Thyroid gland (tissue), 4 donors: ENCODE data around the gene TRIM45. TPM values are rescaled to one million over a fixed set of nuclear protein-coding genes. Genes with fewer than 3 reads are reported as not detected.

Source experiments
- DNase-seq, 2 donors: peaks; one replicate each; pipeline ENCODE4 v3.0.0-alpha.2; 2019
- H3K27ac ChIP-seq, 3 donors: fragments of 200-600 bp; sonication (generic); 1 replicate in 2 of 3; 2 replicates in 1 of 3; pipeline ENCODE4 v1.5.1; 2016 to 2019; ENCODE audit warnings: mild to moderate bottlenecking in 1 of 3, moderate library complexity in 1 of 3
- H3K27me3 ChIP-seq: fragments of 200-600 bp; sonication (generic); one replicate; pipeline ENCODE4 v1.5.1; 2019
- H3K36me3 ChIP-seq, 2 donors: fragments of 200-600 bp; sonication (generic); one replicate each; pipeline ENCODE4 v1.5.1; 2016 to 2019
- H3K4me1 ChIP-seq, 2 donors: fragments of 200-600 bp; sonication (generic); one replicate each; pipeline ENCODE4 v1.5.1; 2017 to 2019
- H3K4me3 ChIP-seq, 3 donors: fragments of 200-600 bp; sonication (generic); replicated peaks in 1 of 3; 1 replicate in 2 of 3; 2 replicates in 1 of 3; pipeline ENCODE4 v1.5.1; 2016; ENCODE audit warnings: mild to moderate bottlenecking in 1 of 3
- H3K9me3 ChIP-seq: fragments of 200-600 bp; sonication (generic); one replicate; pipeline ENCODE4 v1.5.1; 2017
- CTCF ChIP-seq, 6 experiments: fragments of 200-600 bp in 3 of 6; fragments of 450-650 bp in 3 of 6; sonication (generic) in 3 of 6; IDR thresholded peaks; one replicate each; pipeline ENCODE4 v1.5.1; 2016 to 2019; ENCODE audit warnings: antibody characterized with exemption in 6 of 6, mild to moderate bottlenecking in 2 of 6, inconsistent platforms in 1 of 6, moderate library complexity in 1 of 6
- POLR2A ChIP-seq, 2 donors: fragments of 450-650 bp; IDR thresholded peaks; one replicate each; pipeline ENCODE4 v1.6.1; 2017; ENCODE audit warnings: antibody characterized with exemption in 2 of 2, mild to moderate bottlenecking in 2 of 2, moderate library complexity in 1 of 2
- WGBS, 2 donors: methylation state at CpG; one replicate each; pipeline ENCODE4 v1.1.5; 2017; 5-methylcytosine and 5-hydroxymethylcytosine counted together
- intact Hi-C: fragments of 100-400 bp; cut with DNase I; formaldehyde crosslinking; loops from one replicate; pipeline ENCODE4 v1.15.1; 2023
- total RNA-seq, 4 donors: library from RNA; depleted of rRNA; stranded (reverse); fragments of >200 nt; gene quantifications; one replicate each; pipeline ENCODE4 v1.2.3, GENCODE V29; 2016

The TRIM45 gene
- 1 to 10 TPM; 5.1 to 7.3 (median 6.3) TPM for total RNA-seq

DNA sequence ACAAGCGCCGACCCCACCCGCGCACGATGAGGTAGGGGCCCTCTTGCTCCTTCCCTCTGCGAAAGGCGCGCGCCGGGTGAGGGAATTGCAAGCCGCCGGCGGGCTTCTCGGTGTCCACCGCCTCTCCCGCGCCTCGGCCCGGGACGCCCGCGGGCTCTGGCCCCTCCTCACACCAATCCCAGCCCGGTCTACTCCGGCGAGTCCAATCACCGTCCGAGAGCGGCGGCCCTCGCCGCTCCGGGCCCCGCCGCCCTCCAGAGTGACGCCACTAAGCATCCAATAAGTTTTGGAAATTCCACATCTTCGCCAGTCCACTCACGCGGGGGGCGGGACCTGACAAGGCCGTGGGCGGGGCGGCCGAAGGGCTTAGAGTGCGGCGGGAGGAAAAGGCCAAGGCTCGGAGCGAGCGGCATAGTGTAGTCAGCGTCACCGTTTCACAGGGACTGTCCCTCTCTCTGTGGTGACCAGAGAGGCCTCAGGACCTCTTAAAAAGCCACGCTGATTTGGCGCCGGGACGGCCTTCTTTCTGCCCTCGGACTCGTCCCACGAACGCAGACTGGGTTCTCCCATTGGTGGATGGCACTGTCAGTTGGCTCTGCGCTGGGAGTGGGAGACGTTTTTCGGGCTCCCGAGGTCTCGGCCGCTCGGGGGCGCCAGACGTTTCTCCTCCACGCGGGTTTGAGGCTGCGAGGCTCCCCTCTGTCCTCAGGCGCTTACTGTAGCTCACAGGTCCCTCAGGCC, at the start of gene TRIM45:
Gene TRIM45 (minus strand): TSS at position 161 of the 741 bp plus-strand sequence. CDS start 548 bp downstream, outside the sequence.
- Histone ChIP-seq H3K27ac (peak within 1 kb of the TSS; percentile 84 to 94 (median 87)), H3K36me3 (no peaks in the 10 kb centered on the region), H3K27me3 (no peaks in the 10 kb centered on the region), H3K9me3 (no peaks in the 10 kb centered on the region), H3K4me1 (peaks cover 9 to 11% of the 10 kb centered on the region in 2 donors), H3K4me3 (peak within 1 kb of the TSS; percentile 18 to 80 (median 59))
- intact Hi-C loops, result loop anchor here (5.0 to 10.0 kb wide), 2 partner anchors 54 to 163 kb away; no protein-coding TSS in a partner anchor
- TF ChIP-seq CTCF (IDR thresholded peaks at IDR 0.05) (peak; percentile 38 to 82 (median 70)), POLR2A (IDR thresholded peaks at IDR 0.05) (peak in 1 of 2 donors; percentile 73)
- WGBS, 2 donors, result 1% methylated on average over 33 to 47 of the region's 71 CpGs
- DNase-seq, result peak; percentile 98

DNA sequence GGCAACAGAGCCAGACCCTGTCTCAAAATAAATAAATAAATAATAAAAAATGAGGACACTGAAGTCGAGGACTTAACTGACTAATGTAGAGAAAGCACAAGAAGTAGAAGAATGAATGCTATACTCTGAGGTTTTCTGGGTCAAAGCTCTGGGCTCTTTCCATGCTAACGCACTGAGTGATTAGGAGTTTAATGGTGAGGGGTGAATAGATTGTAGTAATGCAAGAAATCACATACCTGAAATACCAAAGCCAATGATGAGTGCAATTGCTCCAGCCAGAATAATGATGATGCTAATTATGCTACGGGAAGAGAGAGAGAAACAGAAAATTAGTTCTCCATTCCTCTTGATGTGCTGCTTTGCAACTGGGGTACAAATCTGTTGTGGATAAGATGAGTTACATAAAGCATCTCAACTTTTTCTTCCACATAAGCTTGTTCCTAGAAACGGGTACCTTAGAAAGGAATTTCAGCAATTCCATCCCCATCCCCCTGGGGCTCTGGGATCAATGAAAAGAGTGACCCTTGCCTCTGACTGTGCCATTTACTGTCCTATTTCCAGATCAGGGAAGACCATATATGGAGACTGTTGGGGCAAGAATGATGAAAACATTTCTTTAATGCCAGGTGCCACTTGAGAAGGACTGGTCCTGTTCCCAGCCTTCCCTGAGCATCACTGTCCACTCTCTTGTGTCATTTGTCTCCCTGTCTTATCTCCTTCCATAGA, 48.5 kb upstream of the TRIM45 start:
- no peak overlapping the region for H3K4me3 ChIP-seq
- TF ChIP-seq POLR2A (IDR thresholded peaks at IDR 0.05) (no peak), CTCF (IDR thresholded peaks at IDR 0.05) (no peak)
- no peaks in the 10 kb centered on the region for H3K9me3 ChIP-seq
- no peaks in the 10 kb centered on the region for H3K4me1 ChIP-seq
- H3K27me3 ChIP-seq, result no peaks in the 10 kb centered on the region
- no peak overlapping the region for H3K27ac ChIP-seq
- DNase-seq, result no peak
- WGBS, 2 donors, result 68 to 77% methylated on average over 4 of the region's 4 CpGs
- intact Hi-C loops, result no loop called here
- H3K36me3 ChIP-seq, result no peaks in the 10 kb centered on the region

- Histone ChIP-seq H3K4me3 (no peak overlapping the region), H3K4me1 (no peaks in the 10 kb centered on the region), H3K27ac (no peak overlapping the region), H3K36me3 (no peaks in the 10 kb centered on the region), H3K27me3 (no peaks in the 10 kb centered on the region), H3K9me3 (no peaks in the 10 kb centered on the region)
- DNase-seq, result no peak
- intact Hi-C loops, result no loop called here
- TF ChIP-seq CTCF (IDR thresholded peaks at IDR 0.05) (no peak), POLR2A (IDR thresholded peaks at IDR 0.05) (no peak)
Measured at GRCh38 chr1:117167402-117167801, 45.9 kb upstream of the TRIM45 start.

DNA sequence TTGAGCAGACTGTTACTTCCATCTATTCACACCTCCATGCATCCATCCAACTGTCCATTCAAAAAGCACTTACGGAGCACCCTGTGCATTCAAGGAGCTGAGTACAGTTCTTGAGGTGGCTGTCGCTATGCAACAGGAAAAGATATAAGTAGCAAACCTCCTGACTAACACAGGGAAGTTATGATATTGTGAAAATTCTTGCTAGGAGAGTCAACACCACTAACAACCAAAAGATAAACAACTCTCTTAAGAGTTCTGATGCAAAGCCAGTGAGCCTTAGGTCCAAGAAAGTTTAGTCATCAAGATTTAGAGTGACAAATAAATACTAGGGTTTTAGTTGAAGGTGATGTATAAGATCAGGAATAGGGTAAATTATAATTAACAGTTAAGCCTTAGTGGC, 44.5 kb upstream of the TRIM45 start:
- H3K4me1 ChIP-seq, result no peaks in the 10 kb centered on the region
- no peaks in the 10 kb centered on the region for H3K27me3 ChIP-seq
- WGBS, 2 donors, result 91 to 93% methylated on average over 2 of the region's 2 CpGs
- DNase-seq, result no peak
- no peaks in the 10 kb centered on the region for H3K9me3 ChIP-seq
- no peak for TF ChIP-seq CTCF (IDR thresholded peaks at IDR 0.05)
- TF ChIP-seq POLR2A (IDR thresholded peaks at IDR 0.05), result no peak
- H3K4me3 ChIP-seq, result no peak overlapping the region
- no peaks in the 10 kb centered on the region for H3K36me3 ChIP-seq
- no peak overlapping the region for H3K27ac ChIP-seq
- intact Hi-C loops, result no loop called here

DNA sequence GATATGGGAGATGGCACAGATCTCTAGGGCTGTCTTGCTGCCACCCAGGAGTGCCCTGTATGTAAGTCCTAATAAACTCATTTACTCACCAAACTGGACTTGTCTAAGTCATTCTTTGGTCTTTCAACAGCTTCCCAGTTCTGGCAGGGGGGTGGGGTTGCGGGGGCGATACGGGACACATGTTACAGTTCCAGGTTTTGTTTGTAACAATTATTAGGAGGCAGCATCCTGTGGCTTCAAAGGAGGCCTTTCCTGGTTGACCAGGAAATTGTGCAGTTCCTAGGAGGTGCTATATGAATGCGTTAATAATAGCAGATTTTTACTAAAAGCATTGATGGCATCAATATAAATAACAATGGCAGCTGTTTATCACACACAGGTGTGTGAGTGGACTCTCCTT, 42.7 kb upstream of the TRIM45 start:
- Histone ChIP-seq H3K4me3 (no peak overlapping the region), H3K4me1 (no peaks in the 10 kb centered on the region), H3K27me3 (no peaks in the 10 kb centered on the region), H3K36me3 (no peaks in the 10 kb centered on the region), H3K9me3 (no peaks in the 10 kb centered on the region), H3K27ac (no peak overlapping the region)
- TF ChIP-seq CTCF (IDR thresholded peaks at IDR 0.05), result no peak
- TF ChIP-seq POLR2A (IDR thresholded peaks at IDR 0.05), result no peak
- intact Hi-C loops, result no loop called here
- WGBS, 2 donors, result 66 to 90% methylated on average over 4 of the region's 4 CpGs
- no peak for DNase-seq
